LNCAP (cell line): Measurements from ENCODE around the gene HP1BP3.

Source experiments
- CTCF ChIP-seq: fragments of 450-650 bp; IDR thresholded peaks from 2 replicates; pipeline ENCODE4 v1.5.1; 2017; ENCODE audit warnings: mild to moderate bottlenecking

The HP1BP3 gene

GRCh38 chr1:20729155-20729931, 57.8 kb downstream of the HP1BP3 start:
- no peak for TF ChIP-seq CTCF

- TF ChIP-seq CTCF, result no peak
These were observed 58.5 kb downstream of the HP1BP3 start for GRCh38 chr1:20728371-20729154.

GRCh38 chr1:20727746-20728316, 59.3 kb downstream of the HP1BP3 start:
- TF ChIP-seq CTCF, result no peak

- no peak for TF ChIP-seq CTCF
These were observed 60.0 kb downstream of the HP1BP3 start for GRCh38 chr1:20726932-20727745.

DNA sequence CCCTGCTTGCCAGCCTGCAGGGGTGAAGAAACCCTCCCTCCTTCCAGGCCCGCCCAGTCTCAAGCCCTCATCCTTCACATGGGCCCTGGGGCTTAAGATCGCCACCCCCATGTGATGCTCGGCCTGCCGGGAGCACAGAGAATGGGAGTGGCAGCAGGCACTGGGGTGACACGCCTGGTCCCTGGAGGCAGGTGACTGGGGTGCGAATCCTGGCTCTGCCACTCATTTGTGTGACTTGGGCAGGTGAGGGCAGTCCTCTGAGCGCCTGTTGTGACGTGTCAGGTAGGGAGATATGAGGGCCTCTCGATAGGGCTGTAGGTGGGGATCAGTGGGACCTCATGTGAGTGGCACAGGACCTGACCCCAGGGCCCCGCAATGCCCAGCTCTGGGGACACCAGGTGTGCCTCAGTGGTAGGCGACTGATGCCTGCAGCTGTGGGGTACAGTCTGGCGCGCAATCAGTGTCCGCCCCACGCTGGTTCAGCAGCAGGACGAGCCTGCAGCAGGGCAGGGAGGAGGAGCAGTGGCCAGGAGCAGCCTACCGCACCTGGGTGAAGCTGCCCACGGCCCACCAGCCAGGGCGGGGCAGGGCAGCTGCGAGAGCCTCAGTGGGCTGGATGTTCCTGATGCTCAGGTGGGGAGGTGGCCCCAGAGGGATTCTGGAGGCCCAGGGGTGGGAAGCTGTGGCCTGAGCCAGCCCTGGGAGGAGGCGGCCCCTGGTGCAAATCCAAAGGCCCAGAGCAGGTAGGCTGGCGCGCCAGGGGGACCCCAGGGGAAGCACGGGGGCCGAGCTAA, 60.8 kb downstream of the HP1BP3 start:
- no peak for TF ChIP-seq CTCF

- TF ChIP-seq CTCF, result no peak
These were observed 61.7 kb downstream of the HP1BP3 start for GRCh38 chr1:20725189-20726117.
